K562 (cell line): Measurements from ENCODE around the gene OR6K3.

Experiments used
- CCAR2 ChIP-seq: fragments of 200-400 bp; formaldehyde crosslinking; IDR thresholded peaks from 2 replicates; pipeline ENCODE4 v1.6.1; 2017; ENCODE audit warnings: mild to moderate bottlenecking, low read depth, low read length
- CHD2 ChIP-seq: IDR thresholded peaks from 2 replicates; pipeline ENCODE4 v1.6.1; 2011; ENCODE audit warnings: low read depth, low read length
- CTCF ChIP-seq, 3 experiments: IDR thresholded peaks in 2 of 3; conservative IDR thresholded peaks in 1 of 3; 2 replicates each; pipeline ENCODE4 v1.5.1; 2011 to 2012; ENCODE audit warnings: low read length in 3 of 3, mild to moderate bottlenecking in 3 of 3, control low read depth in 2 of 3, improper control_type of control experiment in 1 of 3, inconsistent platforms in 1 of 3, low read depth in 1 of 3, mixed read lengths in 1 of 3, moderate library complexity in 1 of 3; ENCODE audit not compliant: insufficient read depth in 2 of 3
- DNMT1 ChIP-seq: fragments of 450-650 bp; IDR thresholded peaks from 2 replicates; pipeline ENCODE4 v1.6.1; 2016; ENCODE audit warnings: antibody characterized with exemption, mild to moderate bottlenecking
- DPF2 ChIP-seq: fragments of 450-650 bp; IDR thresholded peaks from 2 replicates; pipeline ENCODE4 v1.6.1; 2016
- ESRRA ChIP-seq: fragments of 450-650 bp; IDR thresholded peaks from 2 replicates; pipeline ENCODE4 v1.6.1; 2014; ENCODE audit warnings: low read depth, mild to moderate bottlenecking, moderate library complexity, borderline replicate concordance
- LARP7 ChIP-seq: fragments of 450-650 bp; IDR thresholded peaks from 2 replicates; pipeline ENCODE4 v1.6.1; 2016
- NCOR1 ChIP-seq: fragments of 450-650 bp; IDR thresholded peaks from 2 replicates; pipeline ENCODE4 v1.6.1; 2016; ENCODE audit warnings: mild to moderate bottlenecking, moderate library complexity
- POLR2A ChIP-seq: fragments of 450-650 bp; conservative IDR thresholded peaks from 2 replicates; pipeline ENCODE4 v1.6.1; 2016
- SMAD3 ChIP-seq: fragments of 450-650 bp; formaldehyde crosslinking; conservative IDR thresholded peaks from 2 replicates; pipeline ENCODE4 v1.4.0; 2020; ENCODE audit warnings: mild to moderate bottlenecking
- YY1 ChIP-seq, 3 experiments: IDR thresholded peaks; 2 replicates each; pipeline ENCODE4 v1.6.1; 2011; ENCODE audit warnings: low read length in 2 of 3, mild to moderate bottlenecking in 2 of 3, moderate library complexity in 2 of 3, borderline replicate concordance in 1 of 3, control low read depth in 1 of 3, low read depth in 1 of 3; ENCODE audit not compliant: insufficient read depth in 3 of 3, insufficient replicate concordance in 2 of 3, control insufficient read depth in 1 of 3, insufficient read length in 1 of 3; ENCODE audit errors: extremely low read depth in 1 of 3
- TF ChIP-seq, protein P1 (sequence below): sonication (generic); formaldehyde crosslinking; IDR thresholded peaks from 2 replicates; pipeline ENCODE4 v1.8.1; 2022; ENCODE audit warnings: missing genetic modification reagents

- TF ChIP-seq, protein P1, sequence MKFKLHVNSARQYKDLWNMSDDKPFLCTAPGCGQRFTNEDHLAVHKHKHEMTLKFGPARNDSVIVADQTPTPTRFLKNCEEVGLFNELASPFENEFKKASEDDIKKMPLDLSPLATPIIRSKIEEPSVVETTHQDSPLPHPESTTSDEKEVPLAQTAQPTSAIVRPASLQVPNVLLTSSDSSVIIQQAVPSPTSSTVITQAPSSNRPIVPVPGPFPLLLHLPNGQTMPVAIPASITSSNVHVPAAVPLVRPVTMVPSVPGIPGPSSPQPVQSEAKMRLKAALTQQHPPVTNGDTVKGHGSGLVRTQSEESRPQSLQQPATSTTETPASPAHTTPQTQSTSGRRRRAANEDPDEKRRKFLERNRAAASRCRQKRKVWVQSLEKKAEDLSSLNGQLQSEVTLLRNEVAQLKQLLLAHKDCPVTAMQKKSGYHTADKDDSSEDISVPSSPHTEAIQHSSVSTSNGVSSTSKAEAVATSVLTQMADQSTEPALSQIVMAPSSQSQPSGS (CRISPR knock-in tag), result no peak
- TF ChIP-seq CTCF (IDR thresholded peaks at IDR 0.05 in 2 of 3, conservative IDR thresholded peaks at IDR 0.05 in 1 of 3; ENCODE audit: insufficient read depth in 2 of 3, low read depth in 1 of 3, low read length in 3 of 3), result no peak
- no peak for TF ChIP-seq CHD2
- TF ChIP-seq POLR2A, result no peak
- TF ChIP-seq LARP7, result no peak
- TF ChIP-seq DPF2, result no peak
- no peak for TF ChIP-seq CCAR2
- TF ChIP-seq DNMT1, result no peak
- TF ChIP-seq ESRRA, result no peak
- no peak for TF ChIP-seq SMAD3 (CRISPR knock-in tag)
- TF ChIP-seq YY1 (IDR thresholded peaks at IDR 0.05; ENCODE audit: borderline replicate concordance in 1 of 3, control insufficient read depth in 1 of 3, extremely low read depth in 1 of 3, insufficient read depth in 3 of 3, insufficient read length in 1 of 3, insufficient replicate concordance in 2 of 3, low read depth in 1 of 3, low read length in 2 of 3), result no peak
- TF ChIP-seq NCOR1, result no peak
These were observed 33.5 kb downstream of the OR6K3 start for GRCh38 chr1:158687037-158687436.
